H1 (cell line): Measurements from ENCODE around the gene SPINT1. TPM values are rescaled to one million over a fixed set of nuclear protein-coding genes. Genes with fewer than 3 reads are reported as not detected.

Experiments
- ATF3 ChIP-seq: IDR thresholded peaks from 2 replicates; pipeline ENCODE4 v1.6.1; 2011; ENCODE audit warnings: low read depth, mild to moderate bottlenecking, low read length; ENCODE audit not compliant: insufficient read depth
- CEBPB ChIP-seq: IDR thresholded peaks from 2 replicates; pipeline ENCODE4 v1.6.1; 2012; ENCODE audit warnings: low read depth, low read length
- CHD7 ChIP-seq: fragments of 300-600 bp; sonication (generic); IDR thresholded peaks from 2 replicates; pipeline ENCODE4 v1.7.1; 2012; ENCODE audit warnings: low read length, moderate library complexity, mild to moderate bottlenecking, inconsistent platforms; ENCODE audit not compliant: insufficient replicate concordance
- CTBP2 ChIP-seq: IDR thresholded peaks from 2 replicates; pipeline ENCODE4 v1.7.0; 2011; ENCODE audit warnings: borderline replicate concordance, mild to moderate bottlenecking, moderate library complexity, mixed read lengths, low read length; ENCODE audit not compliant: insufficient read depth, insufficient read length
- EGR1 ChIP-seq: IDR thresholded peaks from 2 replicates; pipeline ENCODE4 v1.6.1; 2011; ENCODE audit warnings: low read depth, low read length, borderline replicate concordance
- KDM4A ChIP-seq: IDR thresholded peaks from one replicate; pipeline ENCODE4 v1.7.1; 2012; ENCODE audit warnings: low read depth, mild to moderate bottlenecking, moderate library complexity, low read length, inconsistent platforms; ENCODE audit not compliant: severe bottlenecking
- RXRA ChIP-seq: IDR thresholded peaks from 2 replicates; pipeline ENCODE4 v1.6.1; 2011; ENCODE audit warnings: low read depth, mild to moderate bottlenecking, low read length, moderate library complexity; ENCODE audit not compliant: insufficient read depth
- SIN3A ChIP-seq, 2 experiments: IDR thresholded peaks in 1 of 2; conservative IDR thresholded peaks in 1 of 2; 2 replicates each; pipeline ENCODE4 v1.6.1; 2011 to 2012; ENCODE audit warnings: low read length in 2 of 2, improper control_type of control experiment in 1 of 2, low read depth in 1 of 2, mild to moderate bottlenecking in 1 of 2
- SIRT6 ChIP-seq: IDR thresholded peaks from one replicate; pipeline ENCODE4 v1.7.1; 2012; ENCODE audit warnings: low read length, inconsistent platforms
- SUZ12 ChIP-seq: fragments of 200-600 bp; sonication (generic); IDR thresholded peaks from 2 replicates; pipeline ENCODE4 v1.6.1; 2012; ENCODE audit warnings: mild to moderate bottlenecking, inconsistent platforms, low read length, moderate library complexity, mixed read lengths
- YY1 ChIP-seq: IDR thresholded peaks from 2 replicates; pipeline ENCODE4 v1.6.1; 2011; ENCODE audit warnings: low read depth, mild to moderate bottlenecking, low read length
- polyA plus RNA-seq, 7 experiments: library from polyadenylated mRNA; depleted of rRNA in 3 of 7; stranded (reverse) in 5 of 7; unstranded in 2 of 7; fragments of >200 nt in 5 of 7; fragments of 200-250 nt in 2 of 7; gene quantifications; 1 replicate in 5 of 7; 2 replicates in 1 of 7; 4 replicates in 1 of 7; pipeline versions ENCODE4 v1.2.1 to v1.2.3, GENCODE V29; 2011 to 2013; ENCODE audit warnings: missing spikeins in 2 of 7, mixed read lengths in 2 of 7
- total RNA-seq: library from RNA; stranded (reverse); fragmentation: NEBNext Ultra II Directional; extraction: Animal tissue kit (Norgen Biotek cat#: 25700); gene quantifications from 2 replicates; pipeline ENCODE4 v1.2.1, GENCODE V29; 2021

The SPINT1 gene
- total and polyA plus RNA-seq, 2 of the 8 experiments (the other 6 are each of a cell fraction or from before 2014, with no cell fraction given) = 117 to 155 TPM

GRCh38 chr15:40881351-40881750, 37.5 kb downstream of the SPINT1 start (continued):
- TF ChIP-seq CHD7 (no peak), RXRA (no peak), CEBPB (no peak), EGR1 (no peak), ATF3 (no peak), YY1 (no peak), CTBP2 (no peak), KDM4A (no peak), SUZ12 (no peak), SIN3A (conservative IDR thresholded peaks at IDR 0.05 in 1 of 2, IDR thresholded peaks at IDR 0.05 in 1 of 2; ENCODE audit: low read depth in 1 of 2, low read length in 2 of 2) (no peak), SIRT6 (no peak)
